BE2C (cell line): ENCODE data around the gene SUPV3L1.

Experiments
- DNase-seq: peaks from one replicate; pipeline ENCODE4 v3.0.0-alpha.2; 2020
- H3K27me3 ChIP-seq: fragments of 250-450 bp; sonication (Bioruptor Pico); 2 replicates; pipeline ENCODE4 v1.5.1; 2020; ENCODE audit warnings: mild to moderate bottlenecking
- H3K36me3 ChIP-seq: fragments of 250-450 bp; sonication (Bioruptor Pico); 2 replicates; pipeline ENCODE4 v1.5.1; 2020; ENCODE audit warnings: mild to moderate bottlenecking
- H3K4me1 ChIP-seq: fragments of 250-450 bp; sonication (Bioruptor Pico); 2 replicates; pipeline ENCODE4 v1.5.1; 2020
- H3K4me3 ChIP-seq: 2 replicates; pipeline ENCODE4 v1.5.1; 2011; ENCODE audit warnings: low read depth, low read length
- H3K9me3 ChIP-seq: fragments of 250-450 bp; sonication (Bioruptor Pico); 2 replicates; pipeline ENCODE4 v1.5.1; 2020
- CTCF ChIP-seq: IDR thresholded peaks from 2 replicates; pipeline ENCODE4 v1.5.1; 2012; ENCODE audit warnings: mild to moderate bottlenecking, low read depth, low read length

Gene SUPV3L1

GRCh38 chr10:69181433-69181832, 1.4 kb downstream of the SUPV3L1 start:
- TF ChIP-seq CTCF = no peak
- H3K36me3 ChIP-seq = peaks cover 19% of the 10 kb centered on the region
- DNase-seq = no peak
- H3K9me3 ChIP-seq = no peaks in the 10 kb centered on the region
- H3K4me1 ChIP-seq = peaks cover 3% of the 10 kb centered on the region; the same call in 1 of the 2 replicates
- no peaks in the 10 kb centered on the region for H3K27me3 ChIP-seq
- H3K4me3 ChIP-seq = peak overlapping the region; percentile 100

- Histone ChIP-seq H3K27me3 (no peaks in the 10 kb centered on the region), H3K4me1 (peaks cover 3% of the 10 kb centered on the region; the same call in 1 of the 2 replicates), H3K9me3 (no peaks in the 10 kb centered on the region), H3K36me3 (peaks cover 19% of the 10 kb centered on the region), H3K4me3 (no peak overlapping the region)
- no peak for DNase-seq
- no peak for TF ChIP-seq CTCF
These were observed 2.0 kb downstream of the SUPV3L1 start for GRCh38 chr10:69182005-69182404.

GRCh38 chr10:69186524-69186923, 6.5 kb downstream of the SUPV3L1 start:
- H3K36me3 ChIP-seq = peaks cover 44% of the 10 kb centered on the region
- peaks cover under 1% of the 10 kb centered on the region; the same call in 1 of the 2 replicates for H3K4me1 ChIP-seq
- H3K27me3 ChIP-seq = no peaks in the 10 kb centered on the region
- DNase-seq = no peak
- TF ChIP-seq CTCF = no peak
- no peaks in the 10 kb centered on the region for H3K9me3 ChIP-seq
- H3K4me3 ChIP-seq = no peak overlapping the region

- Histone ChIP-seq H3K36me3 (peaks cover 57% of the 10 kb centered on the region), H3K27me3 (no peaks in the 10 kb centered on the region), H3K4me1 (no peaks in the 10 kb centered on the region), H3K9me3 (no peaks in the 10 kb centered on the region), H3K4me3 (no peak overlapping the region)
- no peak for TF ChIP-seq CTCF
- no peak for DNase-seq
These were observed 21.0 kb downstream of the SUPV3L1 start for GRCh38 chr10:69201045-69201444.

DNA sequence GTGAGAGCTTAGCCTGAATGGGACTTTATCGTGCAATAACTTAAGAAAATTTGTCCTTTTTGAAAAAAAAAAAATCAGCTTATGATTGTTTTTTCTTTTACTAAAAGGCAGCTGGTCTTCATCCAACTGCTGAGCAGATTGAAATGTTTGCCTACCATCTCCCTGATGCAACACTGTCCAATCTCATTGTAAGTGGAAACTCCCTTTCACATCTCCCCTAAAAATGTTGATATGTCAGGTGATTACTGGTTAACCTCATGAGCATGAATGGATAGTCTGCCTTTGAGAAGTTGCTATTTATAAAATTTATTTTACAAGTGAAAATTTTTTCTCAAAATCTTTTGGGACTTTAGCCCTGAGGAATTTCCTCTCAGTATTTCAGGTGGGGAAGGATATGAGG, 22.3 kb downstream of the SUPV3L1 start:
- DNase-seq = no peak
- H3K9me3 ChIP-seq = no peaks in the 10 kb centered on the region
- no peak overlapping the region for H3K4me3 ChIP-seq
- no peaks in the 10 kb centered on the region for H3K4me1 ChIP-seq
- peaks cover 57% of the 10 kb centered on the region for H3K36me3 ChIP-seq
- no peak for TF ChIP-seq CTCF
- H3K27me3 ChIP-seq = no peaks in the 10 kb centered on the region

GRCh38 chr10:69208761-69209160, 28.7 kb downstream of the SUPV3L1 start:
- no peaks in the 10 kb centered on the region for H3K9me3 ChIP-seq
- no peak for DNase-seq
- H3K4me3 ChIP-seq = no peak overlapping the region
- no peaks in the 10 kb centered on the region for H3K27me3 ChIP-seq
- peaks cover 37% of the 10 kb centered on the region for H3K36me3 ChIP-seq
- H3K4me1 ChIP-seq = no peaks in the 10 kb centered on the region
- no peak for TF ChIP-seq CTCF
